Stimulated activated CD4-positive, alpha-beta T cell treated with anti-CD3 and anti-CD28 coated beads, Interleukin-4, amount 100 ng/mL, for 24 hours (primary cell): ENCODE results near the gene APPBP2.
A peak's percentile ranks its signal among the peaks of the same experiment; 100 is the strongest.
"Not testable (repeated sequence)": the region's sequence is repeated elsewhere in the genome, so short reads cannot be mapped to it uniquely, and the experiment has no call there.

Experiments used
- DNase-seq: peaks from one replicate; pipeline ENCODE4 v3.0.0-alpha.2; 2020

The APPBP2 gene

DNA sequence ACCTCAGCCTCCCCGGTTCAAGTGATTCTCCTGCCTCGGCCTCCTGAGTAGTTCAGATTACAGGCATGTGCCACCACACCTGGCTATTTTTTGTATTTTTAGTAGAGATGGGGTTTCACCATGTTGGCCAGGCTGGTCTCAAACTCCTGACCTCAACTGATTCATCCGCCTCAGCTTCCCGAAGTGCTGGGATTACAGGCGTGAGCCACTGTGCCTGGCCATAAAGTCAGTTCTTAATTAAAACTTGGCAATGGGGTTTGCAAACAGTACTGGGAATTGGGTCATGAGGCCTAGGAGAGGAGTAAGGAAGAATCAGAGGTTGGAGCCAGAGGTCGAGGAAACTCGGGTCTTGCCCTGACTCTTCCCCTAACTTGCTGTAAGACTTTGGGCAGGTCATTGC is 95.5 kb downstream of the APPBP2 start:
- not testable (repeated sequence) for DNase-seq

DNA sequence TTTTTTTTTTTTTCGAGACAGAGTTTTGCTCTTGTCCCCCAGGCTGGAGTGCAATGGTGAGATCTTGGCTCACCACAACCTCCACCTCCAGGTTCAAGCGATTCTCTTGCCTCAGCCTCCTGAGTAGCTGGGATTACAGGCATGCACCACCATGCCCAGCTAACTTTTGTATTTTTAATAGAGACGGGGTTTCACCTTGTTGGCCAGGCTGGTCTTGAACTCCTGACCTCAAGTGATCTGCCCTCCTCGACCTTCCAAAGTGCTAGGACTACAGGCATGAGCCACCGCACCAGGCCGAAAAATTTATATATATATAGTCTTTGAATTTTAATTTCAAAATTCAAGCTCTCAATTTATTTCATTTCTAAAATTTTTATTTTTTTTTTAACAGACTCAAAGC is 97.6 kb downstream of the APPBP2 start:
- DNase-seq: not testable (repeated sequence)

DNA sequence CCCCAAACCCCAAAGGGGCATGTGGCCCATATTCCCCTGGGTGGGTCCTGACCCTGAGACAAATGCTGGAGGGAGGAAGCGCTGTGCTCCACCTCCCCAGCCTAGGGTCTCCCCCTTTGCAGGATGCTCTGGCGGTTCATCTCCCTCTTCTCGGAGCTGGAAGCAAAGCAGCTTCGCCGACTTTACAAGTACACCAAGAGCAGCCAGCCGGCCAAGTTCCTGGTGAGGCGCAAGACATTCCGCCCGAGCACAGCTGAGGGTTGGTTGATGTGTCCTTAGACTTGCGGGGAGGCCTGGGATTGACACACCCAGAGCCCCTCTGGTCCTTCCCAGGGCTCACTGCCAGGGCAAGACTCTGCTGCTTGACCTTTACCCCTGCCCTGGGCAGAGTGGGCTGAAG is 99.4 kb downstream of the APPBP2 start:
- no peak for DNase-seq

DNA sequence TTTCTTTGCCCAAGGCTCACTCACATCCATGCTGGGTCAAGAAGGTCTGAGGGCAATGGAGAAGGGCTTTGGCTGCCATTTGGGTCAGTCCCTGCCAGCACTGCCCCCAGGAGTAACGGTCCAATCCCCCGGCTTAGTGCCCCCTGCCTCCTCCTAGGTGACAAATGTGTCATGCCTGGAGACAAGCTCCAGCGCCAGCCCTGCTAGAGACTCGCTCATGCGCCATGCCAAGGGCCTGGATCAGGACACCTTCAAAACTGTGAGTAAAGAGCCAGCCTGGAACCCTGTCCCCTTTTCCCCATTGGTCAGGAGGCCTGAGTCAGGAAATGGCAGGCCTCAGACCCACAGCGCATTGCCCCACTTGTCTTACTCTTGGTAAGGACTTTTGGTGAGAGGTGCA is 100.4 kb downstream of the APPBP2 start:
- DNase-seq: no peak

DNA sequence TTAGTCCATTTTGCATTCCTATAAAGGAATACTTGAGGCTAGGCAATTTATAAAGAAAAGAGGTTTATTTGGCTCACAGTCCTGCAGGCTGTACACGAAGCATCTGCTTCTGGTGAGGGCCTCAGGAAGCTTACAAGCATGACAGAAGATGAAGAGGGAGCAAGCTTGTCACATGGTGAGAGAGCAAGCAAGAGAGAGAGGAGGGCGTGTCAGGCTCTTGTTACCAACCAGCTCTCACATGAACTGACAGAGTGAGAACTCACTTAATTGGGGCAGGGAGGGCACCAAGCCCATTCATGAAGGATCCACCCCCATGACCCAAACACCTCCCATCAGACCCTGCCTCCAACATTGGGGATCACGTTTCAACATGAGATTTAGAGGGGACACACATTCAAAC is 102.2 kb downstream of the APPBP2 start:
- DNase-seq: no peak

DNA sequence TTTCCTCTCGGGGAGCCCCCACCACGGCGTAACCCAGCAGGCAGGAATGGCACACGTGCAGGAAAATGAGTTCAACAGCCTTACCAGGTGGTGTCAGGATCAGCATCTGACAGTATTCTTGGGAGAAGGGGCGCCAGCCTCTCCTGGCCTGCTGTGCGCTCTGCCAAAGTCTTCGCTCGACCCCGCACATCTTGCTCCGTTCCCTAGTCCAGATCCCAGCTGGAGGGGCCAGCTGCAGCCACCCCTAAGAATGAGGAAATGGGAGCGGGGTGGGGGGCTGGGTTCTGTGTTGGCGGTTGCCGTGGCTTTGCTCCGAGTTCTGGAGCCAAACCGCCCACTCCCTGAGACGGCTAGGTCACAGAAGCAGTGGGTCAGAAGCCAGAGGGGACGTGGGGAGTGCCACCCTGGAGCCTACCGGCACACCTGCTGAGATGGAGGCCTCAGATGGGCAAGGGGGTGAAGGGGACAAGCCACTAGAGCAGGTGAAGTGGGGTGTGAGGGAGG is 103.8 kb downstream of the APPBP2 start, which contains the start of gene CHCT1:
Gene CHCT1, plus strand, starts transcription at position 328 of the 504 bp plus-strand sequence. Its CDS starts 104 bp downstream, at position 432.
- no peak for DNase-seq

DNA sequence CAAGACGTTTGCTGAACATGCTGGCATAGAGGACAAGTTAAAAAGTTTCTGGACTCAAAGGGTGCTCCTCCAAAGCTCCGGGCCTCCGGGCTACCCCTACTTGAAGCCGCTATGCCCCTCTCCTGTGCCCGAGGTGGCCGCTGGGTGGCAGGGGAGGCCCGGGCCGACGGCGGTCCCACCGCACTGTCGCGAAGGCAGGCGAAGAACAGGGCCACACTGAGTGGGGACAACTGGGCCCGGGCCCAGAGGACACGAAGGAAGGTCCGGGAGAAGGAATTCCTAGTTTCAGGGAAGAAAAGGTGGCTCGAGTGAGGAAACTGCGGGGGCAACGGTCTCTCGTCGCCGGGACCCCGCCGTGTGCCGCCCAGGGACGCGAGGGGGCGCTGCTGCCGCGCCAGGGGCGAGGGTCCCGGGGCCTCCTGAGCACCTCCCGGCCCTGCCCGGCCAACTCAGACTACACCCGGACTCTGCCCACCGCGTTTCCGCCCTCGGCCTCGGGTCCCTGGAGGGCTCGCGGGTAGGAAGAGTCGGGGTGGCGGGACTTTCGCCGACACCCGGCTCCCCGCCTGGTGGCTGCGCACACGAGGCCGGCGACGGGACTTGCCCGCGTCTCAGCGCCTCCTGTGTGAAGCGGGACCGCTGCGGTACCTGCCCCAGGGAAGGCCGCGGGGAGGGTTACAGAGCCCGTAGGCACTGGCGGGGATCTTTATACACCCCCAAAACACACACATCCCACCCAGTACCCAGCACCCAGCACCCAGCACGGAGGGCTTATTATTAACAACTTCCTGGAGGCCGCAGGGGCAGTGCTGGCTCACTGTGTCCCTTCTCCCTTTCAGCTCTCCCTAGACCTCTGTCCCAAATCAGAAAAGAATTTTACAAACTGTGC is 104.5 kb downstream of the APPBP2 start:
- DNase-seq: peak; percentile 80

DNA sequence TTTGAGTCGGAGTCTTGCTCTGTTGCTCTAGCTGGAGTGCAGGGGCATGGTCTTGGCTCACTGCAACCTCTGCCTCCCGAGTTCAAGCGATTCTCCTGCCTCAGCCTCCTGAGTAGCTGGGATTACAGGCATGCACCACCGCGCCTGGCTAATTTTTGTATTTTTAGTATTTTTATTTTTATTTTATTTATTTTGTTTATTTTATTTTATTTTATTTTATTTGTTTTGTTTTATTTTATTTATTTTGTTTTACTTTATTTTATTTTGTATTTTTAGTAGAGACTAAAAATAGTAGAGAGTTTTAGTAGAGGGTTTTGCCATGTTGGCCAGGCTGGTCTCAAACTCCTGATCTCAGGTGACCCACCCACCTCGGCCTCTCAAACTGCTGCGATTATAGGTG is 106.2 kb downstream of the APPBP2 start:
- not testable (repeated sequence) for DNase-seq

DNA sequence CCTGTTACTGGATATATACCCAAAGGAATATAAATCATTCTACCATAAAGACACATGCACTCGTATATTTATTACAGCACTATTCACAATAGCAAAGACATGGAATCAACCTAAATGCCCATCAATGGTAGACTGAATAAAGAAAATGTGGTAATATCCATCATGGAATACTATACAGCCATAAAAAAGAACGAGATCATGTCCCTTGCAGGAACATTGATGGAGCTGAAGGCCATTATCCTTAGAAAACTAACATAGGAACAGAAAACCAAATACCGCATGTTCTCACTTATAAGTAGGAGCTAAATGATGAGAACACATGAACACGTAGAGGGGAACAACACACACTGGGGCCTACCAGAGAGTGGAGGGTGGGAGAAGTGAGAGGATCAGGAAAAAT is 107.0 kb downstream of the APPBP2 start:
- DNase-seq: not testable (repeated sequence)

DNA sequence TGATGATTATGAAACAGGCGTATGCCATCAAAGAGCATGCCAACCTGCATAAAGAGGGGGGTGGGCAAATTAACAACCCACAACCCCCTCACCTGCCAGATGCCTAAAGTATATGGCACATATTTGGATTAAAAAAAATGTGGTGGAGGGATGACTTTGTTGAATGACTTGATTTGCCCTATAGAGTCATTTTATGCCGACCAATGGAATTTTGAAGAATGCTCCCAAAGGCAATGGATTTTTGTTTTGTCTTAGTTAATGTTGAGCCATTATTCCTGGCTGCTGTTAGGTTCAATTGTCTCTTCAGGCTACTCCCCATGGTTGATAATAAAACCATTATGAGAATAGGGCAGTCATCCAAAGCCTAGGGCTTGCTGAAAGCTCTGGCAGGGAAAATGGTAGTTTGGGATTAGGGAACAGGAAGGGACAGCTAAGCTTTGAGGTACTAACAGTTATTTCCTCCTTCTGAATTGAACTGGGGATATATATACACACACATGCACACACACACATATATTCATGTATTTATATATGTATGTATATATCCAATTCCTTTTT is 109.6 kb downstream of the APPBP2 start:
- DNase-seq: no peak

DNA sequence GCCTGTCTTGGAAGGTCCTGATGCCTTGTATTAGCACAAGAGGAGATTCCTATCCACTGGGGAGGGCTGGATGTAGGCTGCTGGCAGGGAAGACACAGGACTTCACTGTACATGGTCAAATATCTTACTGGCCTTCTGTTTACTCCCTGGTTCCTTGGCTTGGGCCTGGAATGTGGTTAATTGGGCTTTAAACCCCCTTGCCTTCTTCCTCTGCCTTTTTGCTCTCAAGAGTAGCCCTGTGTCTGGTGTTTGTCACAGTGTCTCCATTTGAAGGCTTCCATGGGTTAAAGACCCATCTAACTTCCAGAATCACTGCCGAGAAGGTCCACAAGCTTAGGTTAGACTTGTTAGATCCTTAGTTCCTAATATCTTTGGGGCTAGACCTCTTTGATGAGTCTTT is 110.9 kb downstream of the APPBP2 start:
- DNase-seq: no peak

DNA sequence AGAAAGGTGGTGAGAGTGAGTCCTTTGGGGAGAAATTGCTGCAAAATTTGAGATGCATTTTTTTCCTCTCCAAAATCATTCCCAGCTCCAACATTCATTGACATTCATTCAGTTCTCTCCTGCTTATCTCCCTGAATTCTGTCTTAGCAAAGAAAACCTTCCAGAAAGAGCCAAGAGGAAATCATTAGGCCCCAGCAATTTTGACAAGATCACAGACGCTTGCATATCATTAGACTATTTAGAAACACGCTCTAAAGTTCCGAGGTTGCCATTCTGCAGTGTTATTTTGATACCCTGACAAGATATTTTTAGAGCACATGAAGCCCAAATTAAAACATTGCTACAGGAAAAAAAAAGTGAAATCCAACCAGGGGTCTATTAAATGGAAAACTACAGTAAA is 113.3 kb downstream of the APPBP2 start:
- DNase-seq: no peak

DNA sequence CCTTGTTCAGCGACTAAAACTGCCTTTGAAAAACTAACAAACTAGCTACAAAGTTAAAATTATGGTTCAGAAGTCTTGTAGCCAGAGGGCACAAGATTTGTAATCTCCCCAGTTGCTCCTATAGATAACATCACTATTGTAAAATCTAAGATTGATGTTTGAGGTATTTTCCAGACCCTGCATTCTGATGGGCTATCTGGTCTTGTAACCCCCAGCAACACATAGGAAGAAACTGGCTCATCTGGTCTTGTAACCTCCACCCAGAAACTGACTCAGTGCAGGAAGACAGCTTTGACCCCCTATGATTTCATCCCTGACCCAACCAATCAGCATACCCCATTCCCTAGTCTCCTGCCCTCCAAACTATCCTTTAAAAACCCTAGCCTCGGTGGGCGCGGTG is 116.0 kb downstream of the APPBP2 start:
- no peak for DNase-seq

DNA sequence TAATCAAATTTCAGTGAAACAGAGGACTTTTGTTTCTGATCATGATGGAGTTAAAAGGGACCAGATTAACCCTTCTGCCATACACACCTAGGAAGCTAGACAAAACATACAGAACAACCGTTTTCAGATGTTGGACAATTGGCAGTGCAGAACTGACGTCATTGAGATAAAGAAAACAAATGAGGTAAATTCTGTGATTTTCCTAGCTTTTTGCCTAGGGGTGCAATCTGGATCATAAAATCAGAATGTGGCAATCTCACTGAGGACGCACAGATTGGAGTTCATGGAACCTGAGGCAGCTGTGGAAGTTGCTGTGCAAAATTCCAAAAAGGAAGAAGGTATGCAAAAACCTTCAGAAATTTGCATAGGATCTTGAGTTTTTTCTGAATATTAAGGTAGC is 119.2 kb downstream of the APPBP2 start:
- no peak for DNase-seq

DNA sequence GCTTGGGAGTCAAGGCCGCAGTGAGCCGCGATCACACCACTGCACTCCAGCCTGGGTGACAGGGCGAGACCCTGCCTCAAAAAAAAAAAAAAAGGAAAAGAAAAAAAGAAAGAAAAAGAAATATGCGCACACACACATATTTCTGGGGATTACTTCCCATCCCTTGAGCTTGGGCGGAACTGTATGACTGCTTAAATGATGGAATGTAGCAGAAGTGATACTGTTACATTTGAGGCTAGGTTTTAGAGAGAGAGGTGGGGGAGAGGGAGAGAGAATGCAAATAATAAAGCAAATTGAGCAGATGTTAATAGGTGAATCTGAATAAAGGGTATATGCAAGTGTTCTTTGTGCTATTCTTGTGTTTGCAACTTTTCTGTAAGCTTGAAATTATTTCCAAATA is 122.1 kb downstream of the APPBP2 start:
- DNase-seq: no peak

DNA sequence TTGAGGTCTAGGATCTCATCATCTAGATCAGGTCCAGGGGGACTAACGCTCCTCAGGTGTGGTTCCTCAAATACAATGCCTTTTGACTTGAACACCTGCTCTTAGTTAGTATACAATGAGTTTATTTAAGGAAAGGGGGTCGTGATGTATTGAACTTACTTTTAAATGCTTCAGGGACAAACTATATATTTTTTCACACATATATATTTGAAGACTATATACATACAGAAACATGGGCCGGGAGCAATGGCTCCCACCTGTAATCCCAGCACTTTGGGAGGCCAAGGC is 122.6 kb downstream of the APPBP2 start:
- DNase-seq: no peak

DNA sequence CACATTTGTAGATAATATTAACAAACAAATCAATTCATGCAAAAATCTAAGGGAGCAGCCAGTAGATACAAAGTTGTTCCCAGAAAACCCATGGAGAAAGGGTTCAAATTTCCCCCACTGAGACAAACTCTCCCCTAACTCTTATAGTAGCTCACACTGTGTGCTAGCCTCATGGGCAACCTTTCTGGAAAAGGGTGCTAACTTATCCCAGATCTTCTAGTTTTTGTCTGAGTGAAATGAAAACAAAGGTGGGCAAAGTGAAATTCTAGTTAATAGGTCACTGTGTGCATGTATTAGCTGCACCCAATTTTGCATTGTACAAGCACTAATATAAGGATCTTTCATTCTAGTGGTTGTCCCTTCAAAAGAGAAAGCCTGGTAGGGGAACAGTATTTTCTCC is 124.2 kb downstream of the APPBP2 start:
- no peak for DNase-seq

DNA sequence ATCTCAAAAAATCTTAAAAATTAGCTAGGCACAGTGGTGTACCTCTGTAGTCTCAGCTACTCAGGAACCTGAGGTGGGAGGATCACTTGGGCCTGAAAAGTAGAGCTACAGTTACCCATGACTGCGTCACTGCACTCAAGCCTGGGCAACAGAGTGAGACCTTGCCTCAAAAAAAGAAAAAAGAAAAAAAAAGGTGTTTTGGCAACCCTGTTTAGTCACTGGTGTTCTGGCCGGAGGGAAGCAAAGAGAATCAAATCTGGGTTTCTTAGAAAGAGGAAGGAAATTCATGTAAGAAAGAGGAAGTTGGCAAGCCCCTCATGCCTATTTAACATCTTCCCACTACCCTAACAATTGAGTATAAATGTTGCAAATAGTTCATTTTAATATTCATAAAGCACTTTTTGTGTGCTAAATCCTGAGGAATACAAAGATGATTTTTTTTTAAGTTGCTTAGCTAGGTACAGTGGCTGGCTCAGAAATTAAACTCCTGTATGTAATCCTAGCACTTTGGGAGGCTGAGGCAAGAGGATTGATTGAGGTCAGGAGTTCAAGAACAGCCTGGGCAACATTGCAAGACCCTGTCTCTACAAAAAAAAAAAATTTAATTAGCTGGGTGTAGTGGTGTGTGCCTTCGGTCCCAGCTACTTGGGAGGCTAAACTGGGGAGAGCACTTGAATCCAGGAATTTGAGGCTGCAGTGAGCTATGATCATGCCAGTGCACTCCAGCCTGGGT is 127.6 kb downstream of the APPBP2 start:
- DNase-seq: no peak

DNA sequence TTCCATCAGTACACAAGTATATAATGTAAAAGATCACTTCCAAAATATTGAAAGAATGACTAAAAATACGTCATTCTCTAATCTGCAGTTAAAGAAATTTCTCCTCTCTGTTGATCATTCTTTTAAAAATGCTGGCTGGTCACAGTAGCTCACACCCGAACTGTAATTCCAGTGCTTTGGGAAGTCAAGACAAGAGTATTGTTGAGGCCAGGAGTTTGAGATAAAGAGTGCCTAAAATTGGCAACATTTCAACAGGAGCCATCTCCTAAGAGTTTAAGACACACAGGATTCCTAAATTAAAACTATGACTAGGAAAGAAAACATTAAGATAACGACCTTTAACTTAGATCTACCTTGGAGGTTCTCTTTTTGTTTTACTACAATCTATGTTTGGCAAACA is 129.6 kb downstream of the APPBP2 start:
- no peak for DNase-seq

DNA sequence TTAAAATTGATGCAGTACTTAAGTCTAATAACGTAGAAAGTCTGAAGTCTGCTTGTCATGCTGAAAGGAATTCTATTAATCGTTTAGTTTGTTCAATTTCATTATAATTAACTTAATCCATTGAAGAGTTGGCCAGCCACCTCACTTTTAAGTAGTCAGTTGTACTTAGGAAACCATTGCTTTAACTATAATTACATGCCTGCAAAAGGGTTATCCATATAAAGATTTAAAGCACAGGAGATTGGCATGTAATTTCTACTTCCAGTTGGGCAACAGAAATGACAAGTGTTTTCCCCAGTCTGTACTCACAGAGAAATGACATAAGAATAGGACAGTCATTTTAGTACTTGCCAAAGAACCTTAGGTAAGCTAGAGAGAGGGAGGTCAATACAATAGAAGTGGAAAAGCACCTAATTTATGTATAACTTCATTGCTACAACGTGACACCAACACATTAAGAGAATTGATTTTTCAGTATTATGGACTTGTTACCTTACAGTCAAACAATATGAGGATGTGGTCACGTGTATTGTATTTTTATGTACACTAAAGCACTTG is 130.5 kb downstream of the APPBP2 start:
- no peak for DNase-seq

DNA sequence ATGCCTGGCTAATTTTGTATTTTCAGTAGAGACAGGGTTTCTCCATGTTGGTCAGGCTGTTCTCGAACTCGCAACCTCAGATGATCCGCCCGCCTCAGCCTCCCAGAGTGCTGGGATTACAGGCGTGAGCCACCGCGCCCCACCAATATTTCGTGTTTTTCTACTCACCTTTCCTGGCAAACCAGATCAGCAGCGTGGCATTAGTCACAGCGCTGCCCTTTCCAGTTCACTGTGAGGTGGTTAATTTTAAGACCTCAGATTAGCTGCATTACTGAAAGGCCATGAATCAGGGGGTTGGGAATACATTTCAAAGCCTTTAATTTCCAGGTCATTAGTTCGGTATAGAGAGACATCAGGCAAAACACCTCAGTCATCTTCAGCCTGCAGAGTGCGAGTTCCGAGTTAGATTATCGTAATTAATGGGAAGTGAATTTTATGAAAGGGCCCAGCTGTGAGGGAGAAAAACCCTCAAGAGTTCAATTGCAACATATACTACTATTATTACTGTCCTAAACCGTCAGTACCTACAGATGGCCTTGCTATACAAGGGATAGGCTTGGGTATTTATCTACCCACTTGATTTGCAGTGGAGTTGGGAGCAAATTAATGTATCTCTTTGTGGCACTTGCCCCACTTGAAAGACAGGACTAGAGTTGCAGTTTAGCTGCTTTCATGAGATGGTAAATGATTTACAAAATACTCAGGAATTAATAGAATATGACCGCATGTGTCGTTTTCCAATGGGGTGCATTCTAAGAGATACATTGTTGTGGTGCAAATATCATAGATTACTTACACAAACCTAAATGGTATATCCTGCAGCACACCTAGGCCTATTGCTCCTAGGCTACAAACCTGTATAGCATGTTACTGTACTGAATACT is 132.0 kb downstream of the APPBP2 start:
- no peak for DNase-seq
